Activated T-cell treated with anti-CD3 and anti-CD28 coated beads for 1 hour (primary cell): ENCODE measurements around the gene CACTIN.
A peak's percentile ranks its signal among the peaks of the same experiment; 100 is the strongest.
"Not testable (repeated sequence)": the region's sequence is repeated elsewhere in the genome, so short reads cannot be mapped to it uniquely, and the experiment has no call there.

Experiments used
- DNase-seq: peaks from one replicate; pipeline ENCODE4 v3.0.0-alpha.2; 2020; ENCODE audit warnings: low read depth

Gene CACTIN

DNA sequence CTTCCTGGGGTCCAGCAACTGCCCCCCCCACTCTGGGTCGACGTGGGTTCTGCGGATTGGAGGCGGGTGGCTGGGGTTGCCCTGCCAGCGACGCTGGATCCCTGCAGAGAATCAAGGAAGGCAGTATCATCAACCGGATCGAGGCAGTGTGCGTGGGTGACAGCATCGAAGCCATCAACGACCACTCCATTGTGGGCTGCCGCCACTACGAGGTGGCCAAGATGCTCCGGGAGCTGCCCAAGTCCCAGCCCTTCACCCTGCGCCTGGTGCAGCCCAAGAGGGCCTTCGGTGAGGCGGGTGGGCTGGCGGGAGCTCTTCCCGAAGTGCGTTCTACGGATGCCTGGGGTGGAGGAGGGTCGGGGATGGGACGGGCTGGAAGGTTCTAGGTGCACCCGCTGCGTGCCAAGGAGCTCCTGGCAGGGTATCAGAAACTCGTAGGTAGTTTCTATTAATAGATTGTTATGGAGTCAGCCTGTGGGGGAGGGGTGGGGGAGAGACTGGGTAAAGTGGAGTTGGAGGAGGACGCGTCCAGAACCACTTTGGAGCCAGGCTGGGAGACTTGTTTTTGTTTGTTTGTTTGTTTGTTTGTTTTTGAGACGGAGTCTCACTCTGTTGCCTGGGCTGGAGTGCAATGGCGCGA, 39.8 kb downstream of the CACTIN start:
- DNase-seq, result no peak

DNA sequence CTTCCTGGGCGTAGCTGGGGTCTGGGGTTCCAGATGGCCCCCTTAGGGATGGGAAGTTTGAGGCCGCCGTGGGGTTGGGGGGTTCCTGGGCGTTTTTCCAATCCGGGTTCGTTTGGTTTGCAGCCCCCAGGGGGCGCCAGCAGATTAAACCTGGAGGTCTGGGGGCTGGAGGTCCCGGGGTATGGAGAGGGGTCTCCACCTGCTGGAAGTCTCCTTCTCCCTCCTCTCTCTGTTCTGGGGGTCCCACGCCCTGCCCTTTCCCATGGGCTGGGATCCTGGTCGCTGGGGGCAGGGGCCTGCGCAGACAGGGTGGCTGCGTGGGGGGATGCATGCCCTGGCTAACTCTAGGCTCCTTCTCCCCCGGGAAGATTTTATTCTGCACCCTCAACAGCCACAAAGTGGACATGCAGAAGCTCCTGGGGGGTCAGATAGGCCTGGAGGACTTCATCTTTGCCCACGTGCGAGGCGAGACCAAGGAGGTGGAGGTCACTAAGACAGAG, 40.4 kb downstream of the CACTIN start:
- peak; percentile 46 for DNase-seq

DNA sequence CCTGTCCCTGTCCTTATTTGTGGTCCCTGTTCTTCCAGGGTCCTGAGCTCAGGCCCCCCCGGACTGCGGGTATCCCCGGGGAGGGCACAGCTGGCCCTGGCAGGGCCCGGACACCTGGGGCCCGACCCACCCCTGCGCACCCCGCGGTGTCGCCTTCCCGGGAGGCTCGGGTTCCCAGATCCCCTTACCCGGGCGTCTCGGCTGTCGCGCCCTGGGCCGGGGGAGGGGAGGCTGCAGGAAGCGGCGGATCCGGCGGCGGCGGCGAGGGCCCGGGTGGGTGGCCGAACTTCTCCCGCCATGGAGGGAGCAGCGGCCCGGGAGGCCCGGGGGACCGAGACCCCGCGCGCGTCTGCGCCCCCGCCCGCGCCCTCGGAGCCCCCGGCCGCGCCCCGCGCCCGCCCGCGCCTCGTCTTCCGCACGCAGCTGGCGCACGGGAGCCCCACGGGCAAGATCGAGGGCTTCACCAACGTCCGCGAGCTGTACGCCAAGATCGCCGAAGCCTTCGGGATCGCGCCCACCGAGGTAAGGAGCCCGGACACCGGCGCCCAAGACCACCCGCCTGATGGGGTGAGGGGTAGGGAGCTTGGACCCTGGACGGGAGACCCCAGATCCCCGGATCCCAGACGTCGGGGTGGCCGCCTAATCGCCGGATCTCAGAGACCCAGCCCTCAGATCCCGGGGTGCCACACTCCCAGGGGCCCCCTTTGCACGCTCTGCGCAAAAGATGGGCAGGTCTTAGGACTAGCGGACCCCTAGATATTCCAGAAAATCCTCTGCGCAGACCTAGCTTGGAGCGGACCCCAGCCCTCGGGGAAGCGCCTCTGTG, 41.1 kb downstream of the CACTIN start, which contains the start of gene GIPC3:
Gene GIPC3 (plus strand): TSS at position 178 of the 826 bp plus-strand sequence. CDS start 120 bp downstream, at position 298.
- no peak for DNase-seq

DNA sequence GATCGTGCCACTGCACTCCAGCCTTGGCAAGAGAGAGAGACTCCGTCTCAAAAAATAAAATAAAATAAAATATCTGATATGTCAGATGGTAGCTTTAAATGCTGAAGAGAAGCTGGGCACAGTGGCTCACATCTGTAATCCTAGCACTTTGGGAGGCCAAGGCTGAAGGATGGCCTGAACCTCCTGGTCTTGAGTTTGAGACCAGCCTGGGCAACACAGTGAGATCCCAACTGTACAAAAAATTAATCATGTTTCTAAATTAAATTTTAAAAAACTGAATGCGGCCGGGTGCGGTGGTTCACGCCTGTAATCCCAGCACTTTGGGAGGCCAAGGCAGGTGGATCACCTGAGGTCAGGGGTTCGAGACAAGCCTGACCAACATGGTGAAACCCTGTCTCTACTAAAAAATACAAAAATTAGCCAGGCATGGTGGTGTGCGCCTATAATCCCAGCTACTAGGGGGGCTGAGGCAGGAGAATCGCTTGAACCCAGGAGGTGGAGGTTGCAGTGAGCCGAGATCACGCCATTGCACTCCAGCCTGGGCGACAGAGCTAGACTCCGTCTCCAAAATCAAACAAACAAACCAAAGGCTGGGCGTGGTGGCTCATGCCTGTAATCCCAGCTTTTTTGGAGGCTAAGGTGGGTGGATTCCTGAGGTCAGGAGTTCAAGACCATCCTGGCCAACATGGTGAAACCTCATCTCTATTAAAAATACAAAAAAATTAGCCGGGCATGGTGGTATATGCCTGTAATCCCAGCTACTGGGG, 42.4 kb downstream of the CACTIN start:
- not testable (repeated sequence) for DNase-seq

DNA sequence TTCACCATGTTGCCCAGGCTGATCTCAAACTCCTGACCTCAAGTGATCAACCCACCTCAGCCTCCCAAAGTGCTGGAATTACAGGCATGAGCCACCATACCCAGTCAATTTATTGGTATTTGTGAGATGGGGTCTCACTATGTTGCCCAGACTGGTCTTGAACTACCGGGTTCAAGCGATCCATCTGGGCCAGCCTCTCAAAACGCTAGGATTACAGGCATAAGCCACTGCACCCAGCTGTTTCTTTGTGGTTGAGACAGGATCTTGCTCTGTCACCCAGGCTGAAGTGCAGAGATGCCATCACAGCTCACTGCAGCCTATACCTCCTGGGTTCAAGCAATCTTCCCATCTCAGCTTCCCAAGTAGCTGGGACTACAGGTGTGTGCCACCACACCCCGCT, 44.8 kb downstream of the CACTIN start:
- not testable (repeated sequence) for DNase-seq

DNA sequence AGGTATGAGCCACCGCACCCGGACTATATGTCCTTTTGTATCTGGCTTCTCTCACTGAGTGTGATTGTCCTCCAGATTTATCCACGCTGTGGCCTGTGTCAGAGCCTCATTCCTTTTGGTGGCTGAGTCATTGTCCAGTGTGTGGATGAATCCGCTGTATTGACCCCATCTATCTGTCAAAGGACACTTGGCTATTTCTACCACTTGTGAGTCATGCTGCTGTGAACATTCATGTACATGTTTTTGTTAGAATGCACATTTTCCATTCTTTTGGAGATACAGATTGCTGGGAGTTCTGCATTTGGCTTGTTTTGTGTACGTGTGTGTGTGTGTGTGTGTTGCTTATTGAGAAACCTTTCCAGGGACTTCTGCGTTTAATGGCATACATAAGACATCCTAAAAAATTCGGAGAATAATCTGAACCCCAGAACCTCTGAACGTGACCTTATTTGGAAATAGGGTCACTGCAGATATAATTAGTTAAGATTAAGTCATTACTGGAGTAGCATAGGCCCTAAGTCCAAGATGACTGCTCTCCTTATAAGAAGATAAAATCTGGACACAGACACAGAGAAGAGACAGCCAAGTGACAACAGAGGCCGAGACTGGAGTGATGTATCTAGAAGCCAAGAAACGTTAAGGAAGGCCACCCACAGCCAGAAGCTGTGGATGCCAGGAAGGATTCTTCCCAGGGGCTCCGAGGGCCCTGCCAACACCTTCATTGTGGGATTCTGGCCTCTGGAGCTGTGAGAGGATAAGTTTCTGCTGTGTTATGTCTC, 46.2 kb downstream of the CACTIN start:
- DNase-seq, result no peak

GRCh38 chr19:3578390-3578789, 48.2 kb downstream of the CACTIN start:
- DNase-seq, result no peak

DNA sequence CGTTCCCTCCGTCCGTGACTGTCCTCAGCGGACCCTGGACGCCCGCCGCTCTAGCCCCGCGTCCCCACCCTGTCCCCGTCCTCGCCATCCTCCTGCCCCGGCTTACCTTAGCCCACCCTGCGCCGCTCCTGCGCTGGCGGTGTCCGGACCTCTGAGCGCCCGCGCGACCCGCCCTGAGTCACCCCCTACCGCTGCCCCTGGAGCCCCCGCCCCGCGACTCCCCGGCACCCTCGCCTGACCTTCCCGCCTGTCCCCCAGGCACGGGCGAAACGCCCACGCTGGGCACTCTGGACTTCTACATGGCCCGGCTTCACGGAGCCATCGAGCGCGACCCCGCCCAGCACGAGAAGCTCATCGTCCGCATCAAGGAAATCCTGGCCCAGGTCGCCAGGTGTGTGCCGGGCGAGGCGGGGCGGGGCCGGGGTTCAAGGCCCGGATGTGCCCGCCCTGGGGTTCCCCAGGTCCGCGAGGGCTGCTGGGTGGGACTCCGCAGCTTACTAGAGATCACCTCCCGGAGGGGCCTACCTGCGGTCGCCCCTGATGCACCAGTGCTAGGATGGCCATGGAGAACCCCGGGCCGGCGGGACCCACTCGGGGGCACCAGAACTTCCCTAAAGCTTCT, 48.8 kb downstream of the CACTIN start:
- DNase-seq, result no peak

DNA sequence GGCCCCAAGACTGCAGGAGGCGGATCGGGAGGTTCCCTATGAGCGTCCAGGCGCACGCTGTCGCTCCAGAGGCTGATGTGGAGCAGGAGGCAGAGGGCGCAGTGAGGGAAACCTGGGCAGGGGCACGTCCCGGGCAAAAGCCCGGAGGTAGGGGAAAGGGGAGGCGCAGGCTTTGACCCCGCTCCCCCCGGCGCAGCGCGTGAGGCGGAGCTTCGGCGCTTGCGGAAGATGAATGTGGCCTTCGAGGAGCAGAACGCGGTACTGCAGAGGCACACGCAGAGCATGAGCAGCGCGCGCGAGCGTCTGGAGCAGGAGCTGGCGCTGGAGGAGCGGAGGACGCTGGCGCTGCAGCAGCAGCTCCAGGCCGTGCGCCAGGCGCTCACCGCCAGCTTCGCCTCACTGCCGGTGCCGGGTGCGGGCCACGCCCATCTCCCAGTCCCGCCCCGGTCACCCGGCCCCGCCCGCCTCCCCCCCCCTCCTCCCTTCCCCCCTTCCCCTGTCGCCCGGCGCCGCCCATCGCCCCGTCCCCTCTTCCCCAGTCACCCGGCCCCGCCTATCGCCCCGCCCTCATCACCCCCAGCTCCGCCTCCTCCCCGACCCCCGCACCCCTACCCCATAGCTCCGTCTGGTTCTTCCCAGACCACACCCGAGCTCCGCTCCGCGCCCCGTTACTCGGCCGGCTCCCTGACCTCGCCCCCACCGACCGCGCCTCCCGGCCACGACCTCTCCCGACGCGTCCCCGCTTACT, 49.7 kb downstream of the CACTIN start:
- DNase-seq, result no peak

DNA sequence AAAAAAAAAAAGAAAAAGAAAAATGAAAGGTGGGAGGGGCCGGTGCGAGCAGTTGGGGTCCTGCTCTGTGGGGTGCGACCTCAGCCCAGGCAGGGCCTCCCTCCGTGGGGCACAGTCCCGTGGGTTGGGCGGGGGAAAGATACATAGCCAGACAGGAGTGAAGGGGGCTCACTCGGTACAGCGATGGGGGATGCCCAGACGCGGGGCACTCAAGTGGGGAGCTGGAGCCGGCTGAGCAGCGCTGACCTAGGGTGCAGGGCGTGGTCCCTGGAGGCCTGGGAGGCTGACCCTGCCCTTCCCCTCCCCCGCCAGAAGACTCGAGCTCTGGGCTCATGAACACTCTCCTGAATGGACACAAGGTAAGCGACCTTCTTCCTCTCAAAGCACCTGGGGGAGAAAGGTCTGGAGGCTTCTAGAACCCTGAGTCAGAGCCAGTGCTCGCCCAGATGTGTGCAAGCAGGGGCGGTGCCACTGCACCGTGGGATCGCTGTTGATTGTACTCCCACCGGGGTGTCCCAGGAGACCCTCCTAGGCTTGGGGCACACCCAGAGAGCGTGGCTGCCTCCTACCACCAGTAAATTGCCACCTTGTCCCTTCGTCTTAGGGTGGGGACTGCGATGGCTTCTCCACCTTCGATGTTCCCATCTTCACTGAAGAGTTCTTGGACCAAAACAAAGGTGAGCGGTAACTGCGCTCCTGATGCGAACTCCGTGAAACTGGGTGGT, 50.5 kb downstream of the CACTIN start:
- no peak for DNase-seq

GRCh38 chr19:3575260-3575741, 51.3 kb downstream of the CACTIN start:
- no peak for DNase-seq

- DNase-seq, result peak; percentile 64
Measured at GRCh38 chr19:3573858-3574637, 52.5 kb downstream of the CACTIN start.

GRCh38 chr19:3573162-3573857, 53.3 kb downstream of the CACTIN start:
- DNase-seq, result no peak

- no peak for DNase-seq
Measured at GRCh38 chr19:3572855-3573161, 53.8 kb downstream of the CACTIN start, which contains the start of gene HMG20B. Gene HMG20B, plus strand, starts transcription at chr19:3572944. Its CDS starts 366 bp downstream, at chr19:3573310.

- peak; percentile 99 for DNase-seq
Measured at GRCh38 chr19:3572132-3572854, 54.3 kb downstream of the CACTIN start.

- no peak for DNase-seq
Measured at GRCh38 chr19:3570606-3571011, 56.0 kb downstream of the CACTIN start.

DNA sequence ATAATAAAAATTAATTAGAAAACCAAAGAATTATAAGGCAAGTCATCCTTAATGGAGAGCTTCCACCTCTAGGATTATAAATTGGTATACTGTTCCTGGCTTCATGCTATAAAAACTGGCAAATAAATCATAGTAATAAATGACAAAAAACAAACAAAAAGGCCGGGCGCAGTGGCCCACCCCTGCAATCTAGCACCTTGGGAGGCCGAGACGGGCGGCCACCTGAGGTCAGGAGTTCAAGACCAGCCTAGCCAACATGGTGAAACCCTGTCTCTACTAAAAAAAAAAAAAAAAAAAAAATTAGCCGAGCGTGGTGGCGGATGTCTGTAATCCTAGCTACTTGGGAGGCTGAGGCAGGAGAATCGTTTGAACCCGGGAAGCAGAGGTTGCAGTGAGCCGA, 56.5 kb downstream of the CACTIN start:
- DNase-seq, result not testable (repeated sequence)

GRCh38 chr19:3565139-3565538, 61.5 kb downstream of the CACTIN start:
- no peak for DNase-seq
